GM18498 (cell line): ENCODE measurements around the gene MPZL1.
"Not testable (repeated sequence)": the region's sequence is repeated elsewhere in the genome, so short reads cannot be mapped to it uniquely, and the experiment has no call there.

Source experiments
- ATAC-seq: cut with Tn5 transposase; IDR thresholded peaks from one replicate; pipeline ENCODE4 v1.9.1; 2021; ENCODE audit warnings: mild to moderate bottlenecking, moderate library complexity; ENCODE audit not compliant: unreplicated experiment

Gene MPZL1

DNA sequence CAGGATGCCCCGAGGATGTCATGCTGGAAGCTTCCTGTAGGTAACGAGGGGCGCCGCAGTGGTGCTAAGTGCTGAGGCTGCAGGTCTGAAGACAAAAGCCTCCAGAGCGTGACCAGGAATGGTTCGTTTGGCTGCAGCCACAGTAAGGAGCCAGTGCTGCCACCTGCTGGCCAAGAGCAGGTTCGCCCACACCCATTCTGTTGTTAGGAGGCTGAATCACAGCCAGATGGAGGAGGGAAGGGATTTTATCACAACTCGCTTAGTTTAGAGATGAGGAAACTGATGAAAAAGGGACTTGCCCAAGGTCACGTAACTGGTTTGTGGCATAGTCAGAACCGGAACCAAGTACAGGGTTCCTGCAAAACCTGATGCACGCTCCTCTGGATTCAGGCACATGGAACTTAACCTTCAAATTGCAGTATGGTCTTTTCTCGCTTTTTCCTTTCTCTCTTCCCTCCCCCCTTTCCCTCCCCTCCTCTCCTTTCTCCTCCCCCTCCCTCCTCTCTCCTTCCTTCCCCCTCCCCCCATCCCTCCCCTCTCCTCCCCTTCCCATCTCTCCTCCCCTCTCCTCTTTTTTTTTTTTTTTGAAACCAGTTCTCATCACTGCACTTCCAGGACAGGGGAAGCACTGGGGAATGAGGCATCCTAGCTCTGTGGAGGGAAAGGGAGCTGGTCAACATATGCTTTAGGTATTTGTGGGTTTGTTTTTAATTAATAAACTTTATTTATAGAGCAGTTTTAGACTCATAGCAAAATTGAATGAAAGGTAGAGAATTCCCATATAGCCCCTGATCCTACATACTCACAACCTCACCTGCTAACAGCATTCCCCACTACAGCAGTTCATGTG lies 81.8 kb downstream of the MPZL1 start:
- ATAC-seq, result peak; percentile 91

DNA sequence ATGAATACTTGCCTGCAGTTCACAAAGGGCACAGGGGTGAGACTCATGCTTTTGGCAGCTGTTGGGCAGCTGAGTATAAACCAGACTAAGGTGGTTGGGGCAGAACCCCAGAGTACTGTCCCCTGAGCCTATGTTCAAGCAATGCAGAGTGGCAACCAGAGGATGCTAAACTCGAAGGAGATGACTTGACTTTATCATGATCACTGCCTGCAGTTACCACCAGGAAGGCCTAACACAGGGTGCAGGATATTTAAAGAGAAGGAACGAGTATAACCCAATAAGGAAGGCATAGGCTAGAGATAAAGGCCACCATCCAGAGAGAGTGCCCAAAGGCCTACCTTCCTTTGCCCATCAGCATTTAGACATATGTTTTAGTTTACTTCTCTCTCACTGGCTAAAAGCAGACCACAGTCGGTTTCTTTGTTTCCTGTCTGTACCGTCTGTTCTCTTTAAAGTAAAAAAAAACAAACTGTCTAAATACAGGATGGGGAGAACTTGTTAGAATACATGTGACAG lies 83.3 kb downstream of the MPZL1 start:
- no peak for ATAC-seq

DNA sequence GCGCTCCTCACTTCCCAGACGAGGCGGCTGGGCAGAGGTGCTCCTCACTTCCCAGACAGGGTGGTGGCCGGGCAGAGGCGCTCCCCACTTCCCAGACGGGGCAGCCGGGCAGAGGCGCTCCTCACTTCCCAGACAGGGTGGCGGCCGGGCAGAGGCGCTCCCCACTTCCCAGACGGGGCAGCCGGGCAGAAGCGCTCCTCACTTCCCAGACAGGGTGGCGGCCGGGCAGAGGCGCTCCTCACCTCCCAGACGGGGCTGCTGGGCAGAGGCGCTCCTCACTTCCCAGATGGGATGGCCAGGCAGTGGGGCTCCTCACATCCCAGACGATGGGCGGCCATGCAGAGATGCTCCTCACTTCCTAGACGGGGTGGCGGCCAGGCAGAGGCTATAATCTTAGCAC lies 84.5 kb downstream of the MPZL1 start:
- ATAC-seq, result not testable (repeated sequence)

DNA sequence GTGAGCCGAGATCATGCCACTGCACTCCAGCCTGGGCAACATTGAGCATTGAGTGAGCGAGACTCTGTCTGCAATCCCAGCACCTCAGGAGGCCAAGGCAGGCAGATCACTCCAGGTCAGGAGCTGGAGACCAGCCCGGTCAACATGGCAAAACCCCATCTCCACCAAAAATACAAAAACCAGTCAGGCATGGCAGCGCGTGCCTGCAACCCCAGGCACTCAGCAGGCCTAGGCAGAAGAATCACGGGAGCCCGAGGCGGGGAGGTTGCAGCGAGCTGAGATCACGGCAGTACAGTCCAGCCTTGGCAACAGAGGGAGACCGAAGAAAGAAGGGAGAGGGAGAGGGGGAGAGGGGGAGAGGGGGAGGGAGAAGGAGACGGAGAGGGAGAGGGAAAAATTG lies 84.9 kb downstream of the MPZL1 start:
- not testable (repeated sequence) for ATAC-seq

DNA sequence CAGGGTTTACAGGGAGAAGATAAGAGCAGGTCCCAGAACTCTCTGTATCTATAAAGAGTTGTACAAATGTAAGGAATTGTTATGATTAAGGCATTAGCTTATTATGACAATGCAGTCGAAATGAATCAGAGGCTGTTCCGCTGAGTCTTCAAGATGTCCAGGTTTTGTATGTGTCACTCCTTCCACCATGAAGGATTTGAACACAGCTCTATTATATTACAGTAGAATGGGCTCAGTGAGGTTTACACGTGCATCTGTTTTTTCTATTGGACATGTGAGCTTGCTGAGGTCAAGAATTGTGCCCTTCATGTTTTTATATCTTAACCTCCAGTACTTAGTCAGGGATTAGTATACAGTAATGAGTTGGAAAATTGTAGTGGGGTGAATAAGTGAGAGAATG lies 86.3 kb downstream of the MPZL1 start:
- no peak for ATAC-seq

DNA sequence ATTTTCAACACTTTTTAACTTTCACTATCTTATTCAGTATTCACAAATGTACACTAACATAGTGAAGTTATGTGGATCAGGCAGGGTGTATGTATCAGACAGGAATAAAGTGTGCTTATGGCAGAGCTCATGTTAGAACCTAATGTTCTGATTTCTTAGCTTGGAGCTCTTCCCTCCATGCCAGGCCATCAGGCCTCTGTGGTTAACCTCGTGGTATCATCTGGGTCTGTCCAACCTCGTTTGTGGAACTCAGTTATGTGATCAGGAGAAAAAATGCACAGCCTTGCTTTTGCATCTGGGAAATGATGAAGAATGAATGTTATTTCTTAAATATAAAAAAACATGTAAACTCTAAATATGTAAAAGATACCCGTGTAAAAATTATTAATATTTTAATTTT lies 86.9 kb downstream of the MPZL1 start:
- ATAC-seq, result no peak

DNA sequence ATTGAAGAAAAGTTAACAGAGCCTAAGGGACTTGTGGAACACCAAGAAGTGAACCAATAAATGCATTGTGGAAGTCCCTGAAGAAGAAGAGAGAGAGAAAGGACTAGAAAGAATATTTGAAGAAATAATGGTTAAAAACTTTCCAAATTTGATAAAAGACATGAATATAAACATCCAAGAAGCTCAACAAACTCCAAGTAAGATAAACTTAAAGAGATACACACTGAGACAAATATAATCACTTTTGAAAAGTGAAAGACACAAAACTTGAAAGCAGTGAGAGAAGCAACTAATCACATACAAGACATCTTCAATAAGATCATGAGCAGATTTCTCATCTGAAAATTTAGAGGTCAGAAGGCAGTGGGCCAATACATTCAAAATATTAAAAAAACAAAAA lies 91.2 kb downstream of the MPZL1 start:
- no peak for ATAC-seq

DNA sequence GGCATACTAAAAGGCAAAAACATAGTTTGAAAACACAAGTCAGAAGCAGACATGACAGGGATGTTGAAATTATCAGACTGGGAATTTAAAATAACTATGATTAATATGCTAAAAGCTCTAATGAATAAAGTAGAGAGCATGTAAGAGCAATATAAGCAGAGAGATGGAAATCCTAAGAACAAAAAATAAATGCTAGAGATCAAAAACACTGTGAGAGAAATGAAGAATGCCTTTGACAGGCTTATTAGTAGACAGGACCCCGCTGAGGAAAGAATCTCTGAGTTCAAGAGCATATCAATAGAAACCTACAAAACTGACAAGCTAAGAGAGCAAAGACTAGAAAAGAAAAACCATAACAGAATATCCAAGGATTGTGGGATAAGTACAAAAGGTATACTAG lies 93.9 kb downstream of the MPZL1 start:
- no peak for ATAC-seq

DNA sequence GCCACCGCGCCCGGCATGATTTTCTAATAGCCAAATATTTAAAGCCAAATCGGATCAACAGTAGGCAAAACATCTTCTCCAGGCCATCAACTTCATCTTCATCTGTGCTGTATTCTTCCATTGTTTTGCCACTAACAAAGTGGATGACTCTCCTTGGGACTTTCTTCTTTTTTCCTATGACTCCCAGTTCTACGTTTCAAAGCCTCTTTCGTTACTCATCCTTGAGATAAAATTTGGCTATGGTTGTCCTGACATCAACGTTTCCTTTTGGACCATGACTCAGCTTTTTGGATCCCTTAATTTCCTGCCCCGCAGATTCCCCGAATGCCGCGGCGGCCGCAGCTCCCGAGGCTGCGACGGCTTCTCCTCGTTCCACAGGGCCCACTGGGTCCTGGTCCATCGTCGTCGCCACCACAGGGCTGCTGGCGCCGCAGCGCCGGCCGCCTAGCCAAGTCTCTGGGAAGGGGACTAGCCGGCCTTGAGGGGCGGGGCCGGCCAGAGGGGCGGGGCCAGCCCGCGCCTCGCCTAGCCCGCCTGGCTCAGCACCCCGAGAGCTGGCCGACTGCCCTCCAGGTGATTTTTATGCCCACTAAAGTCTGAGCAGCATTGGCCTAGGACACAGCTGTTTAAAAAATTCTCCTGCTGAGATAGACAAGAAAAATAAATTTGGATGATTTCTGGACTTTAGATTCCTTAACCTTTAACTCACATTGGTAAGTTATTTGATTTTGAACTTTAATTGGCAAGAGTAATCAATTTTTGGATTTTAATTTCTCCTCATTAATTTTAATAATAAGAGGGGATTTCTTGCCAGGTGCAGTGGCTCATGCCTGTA lies 98.3 kb downstream of the MPZL1 start:
- no peak for ATAC-seq

DNA sequence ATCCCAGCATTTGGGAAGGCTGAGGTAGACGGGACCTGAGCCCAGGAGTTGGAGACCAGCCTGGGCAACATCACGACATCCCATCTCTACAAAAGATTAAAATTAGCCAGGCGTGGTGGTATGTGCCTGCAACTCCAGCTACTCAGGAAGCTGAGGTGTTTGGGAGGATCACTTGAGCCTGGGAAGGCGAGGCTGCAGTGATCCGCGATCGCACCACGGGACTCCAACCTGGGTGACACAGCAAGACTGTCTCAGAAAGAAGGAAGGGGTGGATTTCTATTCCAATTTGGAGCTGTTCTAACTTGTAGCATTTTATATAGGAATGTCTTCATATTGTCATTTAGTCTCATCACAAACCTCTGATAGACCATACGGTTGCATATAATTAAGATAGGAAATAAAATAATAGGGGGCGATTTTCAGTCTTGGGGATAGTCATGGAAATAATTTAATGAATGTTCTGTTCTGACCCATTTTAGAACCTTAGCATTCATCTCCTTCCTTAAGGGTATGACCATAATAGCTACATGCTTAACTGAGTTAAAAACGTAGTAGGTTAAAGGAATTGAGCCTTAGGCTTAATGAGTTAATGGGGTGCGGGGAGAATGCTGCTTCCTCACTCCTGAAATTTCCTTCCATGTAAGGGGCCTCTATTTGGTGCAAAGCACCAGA lies 99.0 kb downstream of the MPZL1 start:
- no peak for ATAC-seq

DNA sequence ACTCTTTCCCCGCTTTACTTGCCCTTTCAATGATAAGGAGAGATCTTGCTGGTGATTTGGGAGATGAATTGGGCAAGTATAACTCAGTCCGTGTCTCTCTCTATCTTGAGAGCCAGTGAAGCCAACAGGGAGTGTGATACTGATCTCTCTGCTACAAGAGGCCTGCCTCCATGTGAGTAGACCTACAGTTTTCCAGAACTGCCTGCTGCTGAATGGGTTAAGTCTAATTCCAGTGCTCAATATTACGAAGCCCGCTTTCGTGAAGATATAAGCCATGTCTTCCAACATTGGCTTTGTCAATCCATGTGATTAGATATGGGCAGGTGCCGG lies 99.5 kb downstream of the MPZL1 start:
- no peak for ATAC-seq

DNA sequence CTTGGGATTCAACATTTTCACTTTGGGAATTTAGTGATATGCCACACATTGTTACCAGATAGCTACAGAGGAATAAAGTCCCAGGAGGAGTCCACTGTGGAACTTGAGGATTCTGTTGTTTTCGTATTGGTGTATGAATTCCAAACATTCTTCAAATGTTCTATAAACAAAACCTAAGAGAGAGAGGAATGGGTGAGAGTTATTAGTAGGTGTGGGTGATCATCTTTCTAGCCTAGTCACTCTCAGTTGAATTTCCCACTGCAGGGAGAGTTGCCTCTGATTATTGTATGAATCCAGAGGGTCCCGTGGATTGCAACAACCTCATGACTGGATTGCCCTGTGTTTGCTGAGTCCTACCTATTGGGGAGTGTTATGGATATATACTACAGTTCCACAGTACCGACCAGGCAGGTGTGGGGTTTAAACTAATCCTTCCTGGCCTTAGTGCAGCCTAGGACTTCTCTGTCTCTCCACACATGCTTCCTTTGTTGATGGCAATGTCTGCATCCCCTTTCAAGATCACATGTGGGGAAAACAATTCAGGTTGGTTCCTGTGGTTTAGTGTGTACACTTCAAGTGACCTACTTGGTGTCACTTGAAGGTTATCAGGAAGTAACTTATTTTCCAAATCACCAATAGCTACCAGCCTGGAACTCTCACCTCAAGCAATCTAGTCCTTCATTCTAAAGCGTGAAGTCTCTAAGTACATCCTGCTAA lies 100.3 kb downstream of the MPZL1 start:
- ATAC-seq, result no peak

DNA sequence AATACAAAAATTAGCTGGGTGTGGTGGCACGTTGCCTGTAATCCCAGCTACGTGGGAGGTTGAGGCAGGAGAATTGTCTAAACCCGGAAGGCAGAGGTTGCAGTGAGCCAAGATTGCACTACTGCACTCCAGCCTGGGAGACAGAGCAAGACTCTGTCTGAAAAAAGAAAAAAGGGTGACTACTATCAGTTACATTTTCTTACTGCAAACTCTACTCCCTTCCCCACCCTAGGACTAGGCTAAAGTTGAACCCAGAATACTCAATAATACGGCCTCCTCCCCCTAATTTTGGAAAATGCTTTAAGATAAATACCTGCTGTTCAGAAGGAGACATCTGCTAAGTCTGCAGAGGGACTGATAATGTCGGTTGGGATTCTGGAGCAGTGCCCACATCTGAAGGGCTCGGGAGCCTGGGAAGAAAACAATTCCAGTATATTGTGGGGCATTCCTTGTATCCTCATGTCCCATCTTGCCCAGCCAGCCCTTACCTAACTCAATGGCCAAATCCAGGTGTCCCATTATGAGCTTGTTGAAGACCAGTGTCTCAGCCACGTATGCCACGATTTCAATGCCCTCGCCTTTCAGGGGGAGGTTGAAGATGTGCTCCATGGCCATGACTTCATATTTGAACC lies 102.5 kb downstream of the MPZL1 start:
- ATAC-seq, result no peak

DNA sequence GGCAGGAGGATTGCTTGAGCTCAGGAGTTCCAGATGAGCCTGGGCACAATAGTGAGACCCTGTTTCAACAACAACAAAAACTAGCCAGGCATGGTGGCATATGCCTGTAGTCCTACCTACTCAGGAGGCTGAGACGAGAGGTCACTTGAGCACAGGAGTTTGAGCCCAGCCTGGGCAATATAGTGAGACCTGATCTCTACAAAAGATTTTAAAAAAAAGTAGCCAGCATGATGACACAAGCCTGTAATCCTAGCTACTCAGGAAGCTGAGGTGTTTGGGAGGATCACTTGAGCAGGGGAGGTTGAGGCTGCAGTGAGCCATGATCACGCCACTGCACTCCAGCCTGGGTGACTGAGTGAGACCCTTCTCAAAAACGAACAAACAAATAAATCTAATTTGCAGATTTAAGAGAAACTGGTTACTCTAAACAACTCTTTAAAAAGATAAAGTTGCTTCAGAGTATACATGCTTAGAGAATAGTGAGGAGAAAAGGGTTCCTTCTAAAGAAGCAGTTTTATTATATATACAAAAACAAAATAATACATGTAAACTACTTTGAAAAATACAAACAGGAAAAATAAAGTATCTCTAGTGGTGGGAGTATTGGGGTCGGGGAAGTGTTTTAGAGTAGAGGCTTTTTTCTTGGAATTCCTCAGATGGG lies 103.8 kb downstream of the MPZL1 start:
- ATAC-seq, result no peak

DNA sequence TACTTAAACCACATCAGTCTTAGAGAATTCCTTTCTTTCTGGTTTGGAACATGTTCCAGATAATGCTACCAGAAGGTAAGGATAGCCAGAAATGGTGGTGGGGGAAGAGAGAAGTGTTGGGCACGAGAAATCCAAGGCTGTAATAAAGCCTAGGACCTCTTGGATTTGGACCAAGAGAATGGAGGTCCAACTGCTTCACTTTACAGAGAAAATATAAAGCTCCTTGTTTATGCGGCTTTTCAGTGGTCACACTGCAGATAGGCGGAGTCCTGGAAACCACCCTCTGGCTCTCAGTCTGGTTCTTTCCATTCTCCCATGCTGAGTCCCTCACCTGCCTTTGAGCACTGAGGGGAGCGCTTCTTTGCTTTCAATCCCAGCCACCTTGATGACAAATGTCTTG lies 104.3 kb downstream of the MPZL1 start:
- no peak for ATAC-seq

DNA sequence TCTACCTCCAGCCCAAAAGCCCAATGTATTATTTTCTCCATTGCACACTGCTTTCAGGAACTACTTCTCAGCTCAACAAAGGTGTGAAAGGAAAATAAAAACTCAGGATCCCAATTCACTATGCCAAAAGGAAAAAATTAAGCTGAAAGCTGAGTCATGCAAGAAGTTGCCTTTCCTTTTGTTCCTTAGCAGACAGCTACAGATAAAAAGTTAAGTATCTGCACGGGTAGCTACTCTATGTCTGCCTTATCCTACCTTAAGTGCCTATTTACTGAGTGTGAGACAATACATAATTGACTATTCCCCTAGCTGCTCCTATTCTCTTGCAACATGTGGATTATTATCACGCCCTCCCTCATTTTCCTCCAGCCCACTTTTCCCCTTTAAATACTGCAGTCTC lies 108.1 kb downstream of the MPZL1 start:
- no peak for ATAC-seq

DNA sequence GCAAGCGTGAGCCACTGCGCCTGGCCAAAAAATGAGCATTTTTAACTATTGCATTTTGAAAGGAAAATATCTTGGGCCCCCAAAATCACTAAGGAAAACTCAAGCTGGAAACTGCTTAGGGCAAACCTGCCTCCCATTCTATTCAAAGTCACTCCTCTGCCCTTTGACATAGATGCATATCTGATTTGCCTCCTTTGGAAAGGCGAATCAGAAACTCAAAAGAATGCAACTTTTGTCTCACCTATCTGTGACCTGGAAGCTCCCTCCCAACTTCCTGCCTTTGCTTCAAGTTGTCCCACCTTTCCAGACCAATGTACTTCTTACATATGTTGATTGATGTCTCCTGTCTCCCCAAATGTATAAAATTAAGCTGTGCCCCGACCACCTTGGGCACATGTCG lies 108.9 kb downstream of the MPZL1 start:
- not testable (repeated sequence) for ATAC-seq

DNA sequence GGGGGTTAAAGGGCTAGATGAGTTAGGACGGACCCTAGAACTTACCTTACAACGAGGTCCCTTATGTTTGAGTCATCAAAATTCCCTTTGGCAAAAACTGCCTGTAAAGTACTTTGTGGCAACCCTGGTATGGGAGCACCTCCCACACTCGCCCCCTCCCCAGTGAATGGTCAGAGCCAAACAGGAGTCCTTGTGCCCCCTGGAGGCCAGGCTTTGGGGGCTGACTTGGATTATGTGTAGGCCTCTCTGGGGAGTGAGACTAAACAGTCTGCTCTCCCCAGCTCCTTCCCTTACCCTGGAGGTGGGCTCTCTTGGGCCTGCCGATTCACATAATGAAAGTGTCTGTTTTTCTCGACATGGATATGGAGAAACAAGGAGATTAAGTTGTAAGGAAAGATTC lies 110.9 kb downstream of the MPZL1 start:
- no peak for ATAC-seq

DNA sequence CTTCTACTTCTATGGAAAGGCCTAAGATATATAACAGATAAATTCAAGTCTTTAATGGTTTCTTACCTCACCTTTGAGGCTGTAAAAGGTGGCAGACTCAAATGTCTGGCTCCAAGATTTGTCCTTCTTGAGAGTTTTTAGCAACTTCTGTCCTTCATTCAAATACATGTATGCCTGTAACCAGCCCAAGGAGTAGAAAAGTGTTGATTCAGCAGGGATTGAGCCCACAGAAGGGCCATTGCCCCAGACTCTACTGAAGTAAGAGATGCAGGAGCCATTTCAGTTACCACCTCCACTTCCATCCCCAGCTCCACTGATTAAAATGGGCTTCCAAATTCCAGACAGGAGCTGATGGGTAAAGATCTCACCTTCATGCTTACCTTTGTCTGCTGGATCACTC lies 112.1 kb downstream of the MPZL1 start:
- no peak for ATAC-seq

DNA sequence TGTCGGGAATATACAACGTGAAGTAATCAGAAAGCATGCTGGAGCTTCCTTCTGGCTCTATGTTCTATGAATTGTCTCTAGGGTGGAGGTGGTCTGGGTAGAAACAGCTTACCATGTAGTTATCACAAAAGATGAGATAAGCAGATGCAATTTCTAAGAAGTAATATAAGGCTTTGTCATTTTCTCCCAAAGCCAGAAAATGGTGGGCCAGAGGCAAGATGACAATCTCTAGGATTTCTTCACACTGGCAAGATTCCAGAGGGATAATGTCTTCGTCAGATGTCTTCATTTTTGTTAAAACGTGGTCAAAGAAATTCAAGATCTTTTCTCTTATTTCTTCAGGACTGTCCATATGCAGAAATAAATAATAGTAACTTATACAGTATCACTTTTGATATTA lies 114.4 kb downstream of the MPZL1 start:
- no peak for ATAC-seq
